Cardiac septum (tissue), 1 donor: ENCODE data around the gene CMSS1. TPM values are rescaled to one million over a fixed set of nuclear protein-coding genes. Genes with fewer than 3 reads are reported as not detected.

Experiments used
- DNase-seq: peaks from one replicate; pipeline ENCODE4 v3.0.0-alpha.2; 2020; ENCODE audit warnings: low spot score
- intact Hi-C: fragments of 100-400 bp; cut with DNase I; formaldehyde crosslinking; loops from one replicate; pipeline ENCODE4 v1.14.0; 2022
- total RNA-seq: library from RNA; stranded (reverse); fragmentation: NEBNext Ultra II Directional; extraction: Animal tissue kit (Norgen Biotek cat#: 25700); gene quantifications from one replicate; pipeline ENCODE4 v1.2.1, GENCODE V29; 2021
- donor health status: DM: no; HTN: no; CAD: no.

The CMSS1 gene
- total RNA-seq, 1 donor from 2014 or later = 22.0 TPM

DNA sequence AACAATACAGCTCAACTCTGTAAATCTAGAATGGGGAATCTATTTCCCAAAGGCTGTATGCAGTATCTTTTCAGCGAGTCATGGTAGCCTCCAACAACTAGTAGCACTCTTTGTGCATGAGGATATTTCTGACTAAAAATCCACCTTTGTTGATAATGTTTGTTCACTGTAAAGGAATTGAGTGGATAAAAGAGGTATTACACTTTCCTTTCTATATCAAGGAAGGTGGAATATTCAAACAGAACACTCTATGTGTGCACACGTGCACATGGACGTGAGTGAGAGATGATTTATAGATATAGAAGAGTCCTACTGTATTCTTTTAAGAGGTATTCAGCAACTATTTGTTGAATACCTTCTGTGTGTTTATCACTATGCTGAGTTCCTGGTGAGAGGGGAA lies 68.2 kb downstream of the CMSS1 start:
- no peak for DNase-seq
- intact Hi-C loops = no loop called here

DNA sequence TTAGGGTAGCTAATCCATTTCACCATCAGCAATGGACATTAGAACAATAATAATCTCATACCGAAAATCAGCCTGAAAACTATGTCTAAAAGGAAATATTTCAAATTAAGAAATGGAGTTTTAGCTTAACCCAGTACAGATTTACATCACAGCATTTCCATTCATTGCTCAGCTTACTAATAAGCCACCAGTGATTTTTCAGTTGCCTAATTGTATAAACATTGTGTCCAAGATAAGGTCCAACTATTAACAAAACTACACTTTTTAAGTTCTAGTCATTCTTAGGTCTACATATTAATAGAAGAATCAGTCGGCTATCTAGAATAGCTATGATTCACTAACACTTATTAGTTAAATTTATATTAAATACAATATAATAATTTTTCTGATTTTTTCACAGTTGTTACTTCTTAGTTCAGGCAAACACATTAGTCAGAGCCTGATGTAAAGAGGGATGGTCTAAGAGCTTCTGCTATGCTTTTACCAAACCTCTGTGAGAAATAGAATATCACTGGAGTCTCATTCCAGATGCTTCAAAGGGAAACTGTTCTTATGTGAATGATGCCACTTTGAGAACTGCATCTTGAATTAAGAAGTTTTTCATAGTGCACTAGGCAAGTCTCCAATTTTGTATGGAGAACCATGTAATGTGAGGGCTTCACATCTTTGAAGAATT lies 74.1 kb downstream of the CMSS1 start:
- intact Hi-C loops = no loop called here
- no peak for DNase-seq

DNA sequence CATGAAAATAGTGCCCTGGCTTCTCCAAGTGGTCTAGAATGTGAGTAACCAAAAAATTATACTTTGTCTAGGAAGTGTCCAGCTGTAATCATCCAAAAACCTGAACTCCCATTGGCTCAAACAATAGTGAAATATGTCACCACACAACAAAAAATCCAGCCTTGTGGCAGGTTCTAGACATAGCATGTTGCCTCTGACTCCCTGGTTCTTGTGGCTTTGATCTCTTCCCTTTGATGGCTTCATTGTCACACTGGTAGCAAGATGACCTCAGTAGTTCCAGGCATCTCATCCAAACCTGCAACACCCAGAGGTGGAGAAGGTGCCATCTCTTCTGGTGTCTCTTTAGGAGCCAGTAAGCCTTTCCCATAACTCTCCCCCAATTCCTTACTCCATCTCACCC lies 74.7 kb downstream of the CMSS1 start:
- no peak for DNase-seq
- intact Hi-C loops = no loop called here

DNA sequence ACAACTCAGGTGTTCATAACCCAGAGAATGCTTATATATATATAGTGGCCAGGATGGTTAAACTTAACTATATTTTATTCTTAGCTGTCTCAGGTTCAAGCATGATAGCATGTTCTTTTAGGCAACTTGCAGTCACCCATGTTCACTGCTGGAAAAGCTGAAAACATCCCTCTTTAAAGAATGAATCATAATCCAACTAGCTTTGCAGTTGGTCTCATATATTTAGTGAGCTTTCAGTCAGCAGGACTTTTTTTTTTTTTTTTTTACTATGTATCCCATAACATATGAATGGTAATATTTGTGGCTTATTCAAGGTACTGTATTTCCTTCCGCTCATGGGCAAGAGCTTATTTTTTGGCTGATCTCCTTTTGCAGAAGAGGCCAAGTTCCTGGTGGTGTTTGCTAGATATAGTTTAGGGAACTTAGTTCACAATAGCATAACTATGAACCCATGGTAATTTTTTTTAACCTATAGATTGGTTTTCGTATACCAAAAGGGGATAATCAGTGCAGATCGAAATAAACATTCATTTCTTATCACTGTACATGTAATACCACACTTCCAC lies 77.6 kb downstream of the CMSS1 start:
- DNase-seq = no peak
- intact Hi-C loops = no loop called here

DNA sequence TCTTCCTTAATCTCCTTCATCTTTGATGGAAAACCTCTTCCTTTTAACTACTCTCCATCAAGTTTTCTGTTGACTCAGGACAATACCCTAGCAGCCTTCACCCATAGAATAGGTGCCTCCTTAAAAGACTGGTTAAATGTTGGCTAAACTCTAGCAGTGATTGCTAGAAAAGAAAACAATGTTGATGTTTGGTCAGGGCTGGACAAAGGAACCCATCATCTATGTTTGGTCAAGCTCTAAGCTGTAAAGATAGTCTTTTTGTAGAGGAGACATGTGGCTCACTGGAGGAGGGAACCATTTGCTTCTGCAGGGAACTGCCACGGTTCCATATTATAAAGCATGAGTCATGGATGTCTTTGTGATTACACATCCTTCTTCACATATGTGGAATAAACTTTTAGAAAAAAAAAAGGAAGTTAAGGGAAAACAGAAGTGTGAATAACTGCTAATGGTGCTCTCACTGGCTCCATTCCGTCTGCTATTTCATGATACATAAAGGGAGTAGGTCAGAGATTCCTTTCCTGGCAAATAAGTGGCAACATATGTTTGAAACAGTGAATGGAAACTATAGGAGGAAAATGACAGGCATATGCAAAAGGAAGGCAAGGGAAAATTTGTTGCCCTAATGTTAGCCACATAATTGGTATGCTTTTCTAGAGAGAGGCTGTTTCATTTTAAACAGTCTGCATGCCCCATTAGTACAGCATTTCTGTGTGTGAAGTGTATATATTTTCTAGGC lies 78.2 kb downstream of the CMSS1 start:
- no peak for DNase-seq
- intact Hi-C loops = no loop called here

DNA sequence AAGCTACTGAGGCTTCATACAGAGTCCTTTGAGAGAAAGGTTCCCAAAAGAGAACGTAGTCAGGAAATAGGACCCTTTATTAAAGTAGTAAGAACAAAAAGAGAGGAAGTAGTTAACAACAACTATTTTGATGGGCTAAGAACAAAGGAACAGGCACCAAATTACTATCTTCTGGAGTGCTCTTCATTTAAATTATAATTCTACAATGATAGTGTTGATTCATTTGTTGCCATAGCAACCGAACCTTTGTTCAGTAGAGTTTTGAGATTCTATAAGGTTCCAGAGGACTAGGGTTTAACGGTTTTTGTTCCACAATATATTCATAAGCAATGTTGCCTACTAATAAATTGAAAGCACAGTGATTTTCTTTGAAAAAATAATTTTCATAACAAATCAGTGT lies 78.8 kb downstream of the CMSS1 start:
- intact Hi-C loops = no loop called here

DNA sequence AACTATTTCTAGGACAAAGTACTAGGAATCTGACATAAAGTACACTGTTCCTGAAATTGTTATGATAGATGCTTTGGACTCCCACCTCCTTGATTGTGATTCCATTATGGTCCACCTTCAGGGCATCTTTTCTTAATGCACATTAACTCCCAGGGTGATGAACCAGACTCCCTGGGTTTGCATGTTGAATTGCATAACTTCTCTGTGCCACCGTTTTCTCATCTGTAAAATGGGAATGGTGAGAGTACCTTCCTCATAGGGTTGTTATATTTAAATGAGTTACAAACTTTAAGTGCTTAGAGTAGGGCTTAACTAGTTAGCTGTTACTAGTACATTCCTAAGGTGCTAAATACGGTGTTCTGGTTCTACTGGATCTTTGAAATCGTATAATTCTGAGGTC lies 81.9 kb downstream of the CMSS1 start:
- intact Hi-C loops = no loop called here
- DNase-seq = no peak

More for the DNA sequence above, 78.8 kb downstream of the CMSS1 start:
- DNase-seq = no peak

DNA sequence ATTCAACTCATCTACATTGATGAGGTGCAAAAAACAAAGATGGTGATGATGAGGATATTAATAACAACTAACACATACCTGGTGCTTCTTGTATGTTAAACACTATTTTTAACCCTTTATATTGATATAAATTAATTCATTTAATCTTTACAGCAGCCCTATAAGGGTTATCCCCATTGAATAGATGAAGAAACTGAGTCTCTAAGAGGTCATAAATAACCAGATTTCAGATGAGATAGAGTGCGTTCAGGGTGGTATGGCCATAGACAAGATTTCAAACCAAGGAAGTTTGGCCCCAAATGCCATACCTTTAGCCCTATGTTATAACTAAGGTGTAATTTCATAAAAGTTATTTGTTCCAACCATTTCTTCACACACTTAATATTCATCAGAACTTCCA lies 82.6 kb downstream of the CMSS1 start:
- no peak for DNase-seq
- intact Hi-C loops = no loop called here

DNA sequence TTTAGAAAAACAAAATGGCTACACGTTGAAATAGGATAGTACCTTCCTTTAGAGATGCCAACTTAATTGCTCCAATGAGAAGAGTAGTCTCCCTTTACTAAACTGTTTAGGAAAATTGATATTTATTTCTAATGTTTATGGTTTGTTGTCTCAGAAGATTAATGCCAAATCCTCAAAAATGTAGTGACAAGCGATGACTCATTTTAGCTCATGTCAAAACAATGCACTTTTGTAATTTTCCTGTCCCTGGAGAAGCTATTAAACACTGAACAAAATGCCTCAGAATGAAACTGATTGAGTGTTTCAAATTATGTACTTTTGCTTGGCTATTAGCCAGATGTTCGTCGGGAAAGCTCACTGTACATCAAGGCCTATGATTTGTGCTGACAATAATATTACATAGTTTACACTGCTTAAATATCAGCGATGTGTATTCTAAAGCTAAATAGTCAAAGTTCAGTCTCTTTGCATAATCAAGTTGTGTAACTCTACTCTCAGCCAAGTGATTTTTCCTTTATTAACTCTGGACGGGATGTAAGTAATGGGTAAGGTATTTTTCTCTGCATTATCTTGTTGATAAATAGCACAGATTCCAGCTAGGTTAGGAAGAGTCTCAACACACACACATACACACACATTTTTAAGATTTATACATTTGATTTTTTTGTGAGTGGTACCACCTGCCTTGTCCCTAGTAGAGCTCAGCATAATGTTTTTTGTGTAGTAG lies 83.7 kb downstream of the CMSS1 start:
- intact Hi-C loops = no loop called here
- no peak for DNase-seq

DNA sequence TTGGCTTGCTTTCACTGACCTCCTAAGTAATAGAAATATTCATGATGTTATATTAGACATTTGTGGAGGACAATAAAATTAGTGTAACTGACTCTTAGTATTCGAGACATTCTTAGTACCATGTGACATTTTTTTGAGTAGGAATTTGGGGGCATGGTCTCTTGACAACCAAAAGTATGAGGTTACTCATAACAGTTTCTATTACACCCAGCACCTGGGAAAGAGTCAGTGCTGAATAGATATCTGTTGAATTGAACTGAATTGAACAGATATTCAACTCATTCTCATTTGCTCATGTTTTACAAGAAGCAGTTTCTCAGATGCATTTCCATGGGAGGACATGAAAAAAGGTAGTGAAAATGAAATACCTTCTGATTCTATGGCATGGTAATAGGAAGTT lies 84.4 kb downstream of the CMSS1 start:
- no peak for DNase-seq
- intact Hi-C loops = no loop called here

DNA sequence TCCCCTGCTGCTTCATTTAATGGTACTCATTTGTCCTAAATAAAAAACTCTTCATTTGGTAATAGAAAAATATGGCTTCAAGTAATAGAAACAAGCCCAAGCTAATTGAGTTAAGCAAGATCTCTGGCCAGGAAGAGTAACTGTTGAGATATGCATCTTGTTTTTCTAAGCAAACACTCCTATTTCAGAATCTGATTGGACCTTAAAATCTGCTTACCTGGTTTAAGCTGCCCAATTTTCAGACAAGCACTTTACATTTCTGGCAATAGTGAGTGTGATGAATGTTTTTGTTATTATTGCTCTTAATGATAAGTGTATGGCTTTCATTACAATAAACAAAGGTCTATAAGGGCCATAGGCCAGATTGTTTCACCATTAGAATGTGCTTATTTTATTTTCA lies 86.2 kb downstream of the CMSS1 start:
- DNase-seq = no peak
- intact Hi-C loops = no loop called here

DNA sequence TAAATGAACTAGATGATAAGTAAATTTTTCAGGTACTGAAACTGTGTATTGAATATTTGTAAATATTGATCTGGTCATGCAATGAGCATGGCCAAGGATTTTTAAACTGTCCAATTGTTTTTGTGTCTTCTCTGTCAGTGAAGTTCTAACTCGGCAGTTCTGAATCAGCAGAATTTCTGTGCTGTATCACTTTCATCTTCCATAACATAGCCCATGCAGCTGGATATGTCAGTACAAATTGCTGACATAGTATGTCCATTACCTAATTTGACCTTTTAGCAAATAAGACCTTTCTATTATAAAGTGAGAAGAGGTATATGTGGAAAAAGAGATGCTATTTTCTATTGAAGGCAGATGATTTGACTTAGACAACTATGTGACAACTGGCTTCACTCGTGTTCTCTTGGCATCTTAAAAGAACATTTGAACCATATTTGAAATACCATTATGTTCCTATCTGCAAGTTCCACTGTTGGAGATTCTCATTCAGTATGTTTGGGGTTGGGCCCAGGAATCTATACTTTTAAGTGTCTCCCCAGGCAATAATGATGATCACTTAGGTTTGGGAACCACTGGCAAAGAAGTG lies 90.4 kb downstream of the CMSS1 start:
- intact Hi-C loops = no loop called here
- DNase-seq = no peak

DNA sequence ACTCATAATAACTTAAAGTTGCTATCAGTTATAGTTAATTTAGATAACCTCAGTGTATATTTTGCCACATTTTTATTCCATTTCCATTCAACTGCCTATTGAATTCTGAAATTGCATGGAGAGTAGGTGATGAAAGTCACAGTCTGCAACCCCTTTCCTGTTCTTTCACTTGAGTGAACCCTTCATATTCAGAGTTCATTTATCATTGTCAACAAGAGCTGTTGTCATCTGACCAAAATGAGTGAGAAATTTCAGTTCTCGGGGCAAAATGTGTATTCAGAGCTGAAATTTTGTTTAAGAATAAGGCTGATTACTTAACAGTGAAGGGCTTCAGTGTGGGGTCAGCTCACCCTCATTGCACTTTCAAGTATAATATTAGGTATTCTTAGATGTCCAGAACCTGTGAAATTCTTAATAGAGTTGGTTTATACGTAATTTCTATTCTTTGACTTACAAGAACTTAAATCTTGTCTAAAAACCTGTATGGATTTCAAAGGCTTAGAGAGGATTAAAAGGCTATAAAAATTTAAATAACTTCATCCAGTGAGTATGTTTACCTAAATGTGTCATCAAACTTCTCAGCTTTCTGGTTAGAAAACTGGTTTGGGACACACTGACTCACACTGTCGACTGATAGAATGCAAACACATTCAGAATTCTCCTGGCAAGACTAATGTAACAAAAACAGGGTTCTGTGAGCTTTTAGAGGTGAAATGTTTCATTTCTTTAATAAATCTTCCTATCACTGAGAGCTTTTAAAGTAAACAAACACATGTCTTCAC lies 92.2 kb downstream of the CMSS1 start:
- intact Hi-C loops = no loop called here

DNA sequence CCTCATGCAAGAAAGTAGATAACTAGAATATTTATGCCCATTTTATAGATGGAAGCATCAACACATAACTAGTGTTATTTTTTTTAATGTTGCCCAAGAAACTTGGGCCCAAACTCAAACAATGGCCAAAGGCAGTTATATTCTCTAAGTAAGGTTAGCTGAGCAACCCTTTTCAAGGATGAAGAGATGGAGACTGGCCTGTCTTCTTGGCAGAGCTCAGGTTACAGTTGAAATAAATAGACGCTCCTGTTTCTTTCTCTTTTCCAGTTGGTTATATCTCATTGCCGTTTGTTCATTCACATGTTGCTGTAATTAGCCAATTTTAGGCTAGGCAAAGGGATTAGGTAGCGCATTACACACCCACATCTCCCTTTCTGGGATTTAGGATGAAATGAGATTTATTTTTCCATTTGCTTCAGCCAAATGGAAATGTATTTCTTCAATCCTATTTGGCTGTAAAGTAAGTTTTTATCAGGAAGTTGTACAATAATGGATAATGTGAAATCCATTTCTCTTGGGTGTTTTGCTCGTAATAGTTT lies 93.2 kb downstream of the CMSS1 start:
- intact Hi-C loops = no loop called here
- DNase-seq = no peak

More for the DNA sequence above, 92.2 kb downstream of the CMSS1 start:
- DNase-seq = no peak

DNA sequence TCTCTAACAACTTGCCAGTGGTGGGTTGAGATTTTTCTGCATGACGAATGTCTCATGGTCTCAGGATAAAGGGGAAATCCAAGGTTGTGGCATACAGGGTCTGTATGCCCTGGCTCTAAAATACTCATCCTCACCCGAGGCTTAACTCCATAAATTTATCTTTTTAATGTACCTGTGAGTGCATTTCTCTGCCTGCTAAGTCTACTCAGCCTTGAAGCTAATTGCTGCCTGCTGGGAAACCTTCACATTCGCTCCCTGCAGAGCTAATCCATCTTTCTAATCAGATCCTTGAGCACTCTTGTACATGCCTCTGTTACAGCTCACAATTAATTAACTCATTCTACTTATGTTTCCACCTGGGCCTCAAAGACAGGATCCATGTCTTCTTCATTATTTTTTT lies 93.8 kb downstream of the CMSS1 start:
- no peak for DNase-seq
- intact Hi-C loops = no loop called here

DNA sequence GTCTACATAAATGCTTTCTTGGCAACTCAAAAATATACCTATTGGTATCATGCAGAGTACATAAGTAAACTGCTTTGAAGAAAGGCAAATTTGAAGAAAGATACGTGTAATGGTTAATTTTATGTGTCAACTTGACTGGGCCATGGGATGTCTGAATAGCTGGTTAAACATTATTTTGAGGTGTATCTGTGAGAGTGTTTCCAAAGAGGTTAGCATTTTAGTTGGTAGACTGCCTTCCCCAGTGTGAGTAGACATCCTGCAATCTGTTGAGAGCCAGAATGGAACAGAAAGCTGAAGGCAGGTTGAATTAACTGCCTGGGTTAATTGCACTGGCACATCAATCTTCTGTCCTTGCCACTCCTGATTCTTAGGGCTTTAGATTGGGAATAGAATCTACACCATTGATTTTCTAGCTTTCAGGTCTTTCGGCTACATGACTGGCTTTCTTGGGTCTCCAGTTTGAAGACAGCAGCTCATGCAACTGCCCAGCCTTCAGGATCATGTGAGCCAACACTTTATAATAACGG lies 98.3 kb downstream of the CMSS1 start:
- DNase-seq = no peak

DNA sequence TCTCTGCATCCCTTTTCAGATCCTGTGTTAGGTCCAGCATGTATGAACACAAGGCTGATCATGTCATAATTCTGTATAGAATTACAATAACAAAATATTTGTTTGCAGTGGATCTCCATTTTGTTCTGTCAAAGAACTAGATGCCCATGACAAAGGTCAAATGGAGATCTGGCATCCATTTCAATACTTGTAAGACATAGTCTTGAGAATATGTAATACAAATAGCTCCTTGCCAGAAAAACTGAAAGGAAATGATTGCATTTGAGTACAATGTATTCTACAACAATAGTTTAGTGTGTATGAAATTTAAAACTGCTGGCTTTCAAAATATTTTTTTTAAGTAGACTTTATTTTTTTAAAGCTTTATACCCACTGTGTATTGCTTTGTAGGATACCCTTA lies 101.1 kb downstream of the CMSS1 start:
- intact Hi-C loops = no loop called here
- no peak for DNase-seq

More for the DNA sequence above, 98.3 kb downstream of the CMSS1 start:
- intact Hi-C loops = no loop called here

DNA sequence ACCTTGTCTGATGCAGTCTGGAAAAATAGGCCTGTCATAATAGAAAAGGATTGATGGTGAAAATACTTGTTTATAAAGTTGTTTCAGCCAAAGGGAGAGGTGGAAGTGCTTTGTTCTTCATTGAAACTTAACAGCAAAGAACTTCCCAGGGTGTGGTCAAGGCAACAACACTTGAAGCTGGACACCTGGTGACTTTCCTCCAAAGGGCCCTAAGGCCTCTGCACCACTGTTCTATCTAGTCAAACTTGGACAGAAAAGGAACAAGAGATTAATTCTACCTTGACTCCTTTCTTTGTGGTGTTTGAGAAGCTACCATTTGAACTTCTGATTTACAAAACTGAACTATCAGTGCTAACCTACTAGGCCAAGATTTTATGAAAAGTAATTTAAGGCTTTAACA lies 102.0 kb downstream of the CMSS1 start:
- no peak for DNase-seq
- intact Hi-C loops = loop anchor here (5.0 kb wide), 2 partner anchors 37 to 72 kb away; no protein-coding TSS in a partner anchor
